ENCODE data around the gene GABRG3.
"Not testable (repeated sequence)": the region's sequence is repeated elsewhere in the genome, so short reads cannot be mapped to it uniquely, and the experiment has no call there.

The GABRG3 gene

GRCh38 chr15:27327467-27328025 lies 356.6 kb downstream of the GABRG3 start:
- DNase-seq (ENCODE audit: low read depth in 2 of 2, low spot score in 1 of 2), result no peak

DNA sequence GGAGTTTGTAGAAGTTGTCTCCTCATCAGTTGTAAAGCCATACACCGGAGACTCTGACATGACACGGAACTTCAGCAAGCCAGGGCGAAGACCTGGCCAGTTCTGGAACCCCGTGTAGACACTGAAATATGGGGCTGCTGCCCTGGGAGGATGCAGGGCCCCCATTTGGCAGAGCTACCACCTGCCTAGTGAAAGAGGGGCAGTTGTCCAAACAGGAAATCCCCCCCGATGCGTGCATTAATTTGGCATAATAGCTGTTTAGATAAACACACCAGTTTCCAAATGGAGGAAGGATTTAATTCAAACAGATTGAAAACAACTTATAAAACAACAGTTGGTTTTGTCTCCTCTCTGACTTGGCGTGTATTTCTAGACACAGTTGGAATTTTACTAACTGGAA lies 357.2 kb downstream of the GABRG3 start:
- DNase-seq (ENCODE audit: low read depth in 2 of 2, low spot score in 1 of 2), result no peak

DNA sequence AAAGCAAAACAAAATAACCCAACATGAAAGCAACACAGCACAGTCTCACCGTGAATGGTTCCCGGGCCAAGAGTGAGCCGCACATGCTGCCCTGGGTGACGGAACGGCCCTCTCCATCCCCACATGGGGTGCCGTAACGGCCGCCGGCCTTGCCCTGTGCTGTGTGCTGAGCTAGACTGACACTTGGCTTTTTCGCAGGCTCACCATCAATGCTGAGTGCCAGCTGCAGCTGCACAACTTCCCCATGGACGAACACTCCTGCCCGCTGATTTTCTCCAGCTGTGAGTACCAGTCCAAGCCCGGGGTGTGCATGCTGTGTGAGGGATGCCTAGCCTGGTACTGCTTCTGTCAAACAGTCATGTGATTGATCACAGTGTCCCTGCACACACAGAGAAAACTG lies 357.6 kb downstream of the GABRG3 start:
- DNase-seq (ENCODE audit: low read depth in 2 of 2, low spot score in 1 of 2), result no peak

- no peak for DNase-seq (ENCODE audit: low read depth in 2 of 2, low spot score in 1 of 2)
Measured at GRCh38 chr15:27330326-27330725, 359.3 kb downstream of the GABRG3 start.

DNA sequence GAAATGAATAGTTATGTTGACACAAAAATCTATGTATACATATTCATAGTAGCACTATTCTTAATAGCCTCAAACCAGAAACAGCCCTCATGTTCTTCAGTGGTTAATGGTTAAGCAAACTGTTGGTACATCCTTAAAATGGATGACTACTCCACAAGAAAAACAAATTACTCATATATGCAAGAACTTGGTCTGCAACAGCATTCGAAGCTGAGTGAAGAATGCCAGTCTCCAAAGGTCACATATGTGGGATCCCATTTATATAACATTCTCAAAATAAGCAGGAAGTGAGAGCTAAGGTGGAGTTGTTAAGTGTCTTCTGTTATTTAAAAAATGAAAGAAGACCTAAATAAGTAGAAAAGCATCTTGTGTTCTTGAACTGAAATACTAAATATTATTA lies 365.7 kb downstream of the GABRG3 start:
- no peak for DNase-seq (ENCODE audit: low read depth in 2 of 2, low spot score in 1 of 2)

GRCh38 chr15:27339138-27339537 lies 368.2 kb downstream of the GABRG3 start:
- no peak for DNase-seq (ENCODE audit: low read depth in 2 of 2, low spot score in 1 of 2)

GRCh38 chr15:27341780-27342343 lies 370.9 kb downstream of the GABRG3 start:
- no peak for DNase-seq (ENCODE audit: low read depth in 2 of 2, low spot score in 1 of 2)

DNA sequence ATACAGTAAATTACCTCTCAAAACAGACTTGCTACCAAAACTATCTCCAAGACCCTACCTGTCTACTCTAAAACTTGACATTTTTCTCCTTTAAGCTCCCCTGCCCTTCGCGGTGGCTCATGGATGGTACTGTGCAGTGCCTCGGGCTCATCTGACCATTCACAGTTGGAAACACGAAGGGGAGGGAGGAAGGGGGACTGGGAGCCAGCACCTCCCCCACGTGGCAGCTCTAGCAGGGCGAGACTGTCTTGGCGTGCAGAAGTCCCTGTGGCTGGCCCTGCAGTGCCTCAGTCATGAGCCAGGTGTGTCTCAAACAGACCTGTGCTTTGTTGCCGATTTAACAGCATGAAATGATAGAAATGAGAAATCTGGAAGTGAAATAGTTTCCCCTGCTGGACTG lies 372.0 kb downstream of the GABRG3 start:
- no peak for DNase-seq (ENCODE audit: low read depth in 2 of 2, low spot score in 1 of 2)

- no peak for DNase-seq (ENCODE audit: low read depth in 2 of 2, low spot score in 1 of 2)
Measured at GRCh38 chr15:27352136-27352535, 381.2 kb downstream of the GABRG3 start.

GRCh38 chr15:27353856-27354255 lies 382.9 kb downstream of the GABRG3 start:
- no peak for DNase-seq (ENCODE audit: low read depth in 2 of 2, low spot score in 1 of 2)

GRCh38 chr15:27358751-27359434 lies 387.9 kb downstream of the GABRG3 start:
- no peak for DNase-seq (ENCODE audit: low read depth in 2 of 2, low spot score in 1 of 2)

- no peak for DNase-seq (ENCODE audit: low read depth in 2 of 2, low spot score in 1 of 2)
Measured at GRCh38 chr15:27359586-27359985, 388.6 kb downstream of the GABRG3 start.

GRCh38 chr15:27360316-27360715 lies 389.3 kb downstream of the GABRG3 start:
- no peak for DNase-seq (ENCODE audit: low read depth in 2 of 2, low spot score in 1 of 2)

DNA sequence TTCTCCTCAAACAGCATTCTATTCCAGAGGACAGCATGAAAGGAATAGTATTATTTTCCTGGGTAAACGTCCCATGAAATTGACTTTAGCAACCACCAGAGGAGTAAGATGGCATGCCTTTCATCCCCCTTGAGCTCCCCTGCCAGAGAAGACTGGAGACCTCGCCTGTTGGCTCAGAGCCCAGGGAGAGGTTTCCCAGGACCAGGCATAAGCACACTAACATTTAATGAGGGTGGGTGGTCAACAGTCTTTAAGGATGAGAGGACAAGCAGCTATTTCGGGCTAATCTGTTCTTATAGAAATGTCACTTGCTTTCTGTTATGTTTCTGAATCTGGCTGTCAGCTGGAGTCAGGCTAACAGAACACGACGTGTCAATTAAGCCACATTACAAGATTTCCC lies 390.5 kb downstream of the GABRG3 start:
- no peak for DNase-seq (ENCODE audit: low read depth in 2 of 2, low spot score in 1 of 2)

GRCh38 chr15:27365456-27365855 lies 394.5 kb downstream of the GABRG3 start:
- DNase-seq (ENCODE audit: low read depth in 2 of 2, low spot score in 1 of 2), result no peak

GRCh38 chr15:27377391-27377790 lies 406.4 kb downstream of the GABRG3 start:
- not testable (repeated sequence) for DNase-seq (ENCODE audit: low read depth in 2 of 2, low spot score in 1 of 2)

DNA sequence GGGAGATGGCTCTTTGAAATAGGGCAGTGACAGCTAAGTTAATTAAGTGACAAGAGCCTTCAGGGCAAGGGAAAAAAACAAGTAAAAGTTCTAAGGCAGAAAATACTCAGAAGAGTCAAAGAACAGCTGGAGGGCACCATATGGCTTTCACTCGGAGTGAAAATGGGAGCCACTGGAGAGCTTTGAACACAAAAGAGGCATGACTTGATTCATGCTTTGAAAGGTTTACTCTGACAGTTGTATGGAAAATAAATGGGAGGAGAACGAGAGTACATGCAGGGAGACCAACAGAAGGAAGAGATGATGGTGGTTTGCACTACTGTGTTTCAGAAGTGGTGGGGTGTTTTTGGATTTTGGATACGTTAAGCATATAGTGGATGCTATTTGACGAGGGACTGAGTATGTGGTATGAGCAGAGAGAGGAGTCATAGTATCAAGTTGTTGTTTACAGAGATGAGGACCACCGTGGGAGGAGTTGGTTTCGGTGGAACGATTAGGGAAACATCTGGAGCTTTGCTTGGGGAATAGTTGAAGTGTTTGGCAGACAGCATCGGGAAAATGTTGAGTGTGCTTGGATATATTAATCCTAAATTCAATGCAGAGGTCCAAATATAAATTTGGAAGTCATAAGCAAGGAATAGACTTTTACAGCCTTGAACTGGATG lies 411.5 kb downstream of the GABRG3 start:
- no peak for DNase-seq (ENCODE audit: low read depth in 2 of 2, low spot score in 1 of 2)

GRCh38 chr15:27383726-27384125 lies 412.7 kb downstream of the GABRG3 start:
- DNase-seq (ENCODE audit: low read depth in 2 of 2, low spot score in 1 of 2), result no peak

DNA sequence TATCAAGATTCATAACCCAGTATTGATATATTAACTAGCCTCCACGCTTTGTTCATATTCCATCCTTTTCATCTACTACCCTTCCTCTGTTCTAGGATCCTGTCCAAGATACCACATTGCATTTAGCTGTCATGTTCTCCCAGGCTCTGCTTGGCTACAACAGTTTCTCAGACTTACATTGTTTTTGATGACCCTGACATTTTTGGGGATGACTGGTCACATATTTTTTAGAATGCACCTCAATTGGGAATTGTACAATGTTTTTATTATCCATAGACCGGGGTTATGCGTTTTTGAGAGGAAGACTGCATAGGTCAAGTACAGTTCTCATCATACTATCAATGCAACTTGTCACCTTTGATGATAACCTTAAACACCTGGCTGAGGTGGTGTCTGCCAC lies 421.2 kb downstream of the GABRG3 start:
- DNase-seq (ENCODE audit: low read depth in 2 of 2, low spot score in 1 of 2), result no peak

DNA sequence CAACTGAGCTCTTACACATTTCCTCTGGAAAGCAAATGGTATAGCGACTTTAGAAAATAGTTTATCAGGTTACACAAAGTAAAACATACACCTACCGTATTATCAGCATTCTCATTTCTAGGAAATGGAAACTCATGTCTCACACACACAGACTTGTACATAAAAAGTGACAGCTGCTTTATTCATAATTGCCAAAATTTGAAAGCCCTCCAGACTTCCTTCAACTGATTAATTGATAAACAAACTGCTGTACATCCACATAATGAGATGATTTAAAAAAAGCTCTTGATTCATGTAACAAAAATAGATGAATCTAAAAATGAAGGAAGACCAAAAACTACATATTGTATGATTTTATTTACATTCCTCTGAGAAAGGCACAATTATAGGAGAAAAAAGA lies 425.5 kb downstream of the GABRG3 start:
- no peak for DNase-seq (ENCODE audit: low read depth in 2 of 2, low spot score in 1 of 2)

GRCh38 chr15:27396996-27397395 lies 426.0 kb downstream of the GABRG3 start:
- DNase-seq (ENCODE audit: low read depth in 2 of 2, low spot score in 1 of 2), result no peak

DNA sequence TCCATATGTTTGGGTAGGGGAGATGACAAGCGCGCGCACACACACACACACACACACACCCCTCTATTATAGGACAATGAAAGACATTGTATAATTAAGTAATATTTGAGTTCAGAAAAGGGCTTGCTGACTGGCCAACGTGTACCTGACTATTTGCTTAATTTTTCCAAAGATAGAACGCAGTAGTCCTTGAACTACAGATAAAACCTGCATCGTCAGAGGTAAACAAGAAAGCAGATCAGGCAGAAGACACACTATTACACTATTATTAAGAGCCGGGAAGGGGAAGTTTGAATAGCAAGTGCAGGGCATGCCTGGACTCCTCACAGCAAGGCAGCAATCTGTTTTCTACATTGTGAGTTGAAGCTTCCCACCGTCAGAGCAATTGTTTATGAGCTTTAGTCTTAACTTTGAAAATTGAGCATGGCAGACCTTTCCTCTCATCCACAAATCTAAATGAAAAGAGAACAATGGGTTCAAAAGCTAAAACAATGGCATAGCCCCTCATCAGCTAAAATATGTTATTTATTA lies 427.7 kb downstream of the GABRG3 start:
- no peak for DNase-seq (ENCODE audit: low read depth in 2 of 2, low spot score in 1 of 2)

Measured in stimulated activated CD8-positive, alpha-beta memory T cell treated with anti-CD3 and anti-CD28 coated beads, Interleukin-4, amount 100 ng/mL, for 4 hours (primary cell).